Neuronal stem cell (in vitro differentiated cells): ENCODE measurements around the gene GALNTL6.
A peak's percentile ranks its signal among the peaks of the same experiment; 100 is the strongest.

Experiments used
- DNase-seq: peaks from one replicate; pipeline ENCODE4 v3.0.0-alpha.2; 2013; ENCODE audit warnings: low spot score
- H2AFZ ChIP-seq: one replicate; pipeline ENCODE4 v1.6.1; 2013; ENCODE audit warnings: mild to moderate bottlenecking, low read length, inconsistent platforms
- H2AK5ac ChIP-seq: 2 replicates; pipeline ENCODE4 v1.6.1; 2013; ENCODE audit warnings: low read depth, mild to moderate bottlenecking, inconsistent platforms, low read length, moderate library complexity, mixed read lengths
- H2BK120ac ChIP-seq: 2 replicates; pipeline ENCODE4 v1.6.1; 2013; ENCODE audit warnings: low read depth, mild to moderate bottlenecking, inconsistent platforms, low read length, moderate library complexity, mixed read lengths
- H2BK12ac ChIP-seq: one replicate; pipeline ENCODE4 v1.6.1; 2013; ENCODE audit warnings: low read length, inconsistent platforms
- H2BK15ac ChIP-seq: 2 replicates; pipeline ENCODE4 v1.6.1; 2013; ENCODE audit warnings: mild to moderate bottlenecking, low read length, inconsistent platforms, mixed read lengths
- H2BK5ac ChIP-seq: one replicate; pipeline ENCODE4 v1.6.1; 2013; ENCODE audit warnings: inconsistent platforms, mild to moderate bottlenecking, low read length, moderate library complexity
- H3K14ac ChIP-seq: one replicate; pipeline ENCODE4 v1.6.1; 2013; ENCODE audit warnings: low read length, inconsistent platforms
- H3K18ac ChIP-seq: 2 replicates; pipeline ENCODE4 v1.6.1; 2013; ENCODE audit warnings: low read length, inconsistent platforms
- H3K23ac ChIP-seq: 2 replicates; pipeline ENCODE4 v1.6.1; 2013; ENCODE audit warnings: low read depth, mild to moderate bottlenecking, mixed read lengths, low read length, inconsistent platforms; ENCODE audit not compliant: poor library complexity
- H3K27ac ChIP-seq: replicated peaks from 3 replicates; pipeline ENCODE4 v1.5.1; 2013; ENCODE audit warnings: low read length, inconsistent platforms
- H3K27me3 ChIP-seq, 3 experiments: 2 replicates each; pipeline ENCODE4 v1.6.1; 2013; ENCODE audit warnings: low read length in 3 of 3, mild to moderate bottlenecking in 2 of 3, inconsistent platforms in 1 of 3, low read depth in 1 of 3, mixed read lengths in 1 of 3, moderate library complexity in 1 of 3; ENCODE audit not compliant: control insufficient read depth in 3 of 3, insufficient read depth in 3 of 3
- H3K36me3 ChIP-seq, 2 donors: replicated peaks in 1 of 2; 2 replicates each; pipeline ENCODE4 v1.6.1; 2013; ENCODE audit warnings: low read length in 2 of 2; ENCODE audit not compliant: control insufficient read depth in 2 of 2, insufficient read depth in 2 of 2
- H3K4ac ChIP-seq: 2 replicates; pipeline ENCODE4 v1.6.1; 2013; ENCODE audit warnings: inconsistent platforms, mild to moderate bottlenecking, low read length, moderate library complexity
- H3K4me1 ChIP-seq, 2 donors: 1 replicate in 1 of 2; 2 replicates in 1 of 2; pipeline ENCODE4 v1.6.1; 2013; ENCODE audit warnings: low read length in 2 of 2, low read depth in 1 of 2; ENCODE audit not compliant: control insufficient read depth in 2 of 2, insufficient read depth in 1 of 2
- H3K4me2 ChIP-seq: one replicate; pipeline ENCODE4 v1.6.1; 2013; ENCODE audit warnings: mild to moderate bottlenecking, low read length, inconsistent platforms; ENCODE audit not compliant: insufficient read depth, poor library complexity, severe bottlenecking
- H3K4me3 ChIP-seq, 2 donors: 2 replicates each; pipeline ENCODE4 v1.5.1; 2013; ENCODE audit warnings: low read length in 2 of 2, mild to moderate bottlenecking in 2 of 2, inconsistent platforms in 1 of 2, moderate library complexity in 1 of 2
- H3K79me1 ChIP-seq: one replicate; pipeline ENCODE4 v1.6.1; 2013; ENCODE audit warnings: low read depth, mild to moderate bottlenecking, inconsistent platforms, low read length, moderate library complexity
- H3K9ac ChIP-seq: one replicate; pipeline ENCODE4 v1.6.1; 2013; ENCODE audit warnings: mild to moderate bottlenecking, low read depth, low read length, inconsistent platforms; ENCODE audit not compliant: poor library complexity
- H3K9me3 ChIP-seq, 2 donors: replicated peaks in 1 of 2; 2 replicates each; pipeline versions ENCODE3 to v1.6.1; 2013; ENCODE audit warnings: low read length in 2 of 2, mild to moderate bottlenecking in 2 of 2, inconsistent platforms in 1 of 2, low read depth in 1 of 2, mixed read lengths in 1 of 2, moderate library complexity in 1 of 2; ENCODE audit not compliant: control insufficient read depth in 2 of 2, insufficient read depth in 1 of 2
- H4K8ac ChIP-seq: one replicate; pipeline ENCODE4 v1.6.1; 2013; ENCODE audit warnings: low read depth, mild to moderate bottlenecking, inconsistent platforms, low read length, moderate library complexity
- H4K91ac ChIP-seq: one replicate; pipeline ENCODE4 v1.6.1; 2013; ENCODE audit warnings: low read length, low read depth, mild to moderate bottlenecking, inconsistent platforms; ENCODE audit not compliant: poor library complexity
- WGBS, 2 donors: extraction: QIAGEN DNeasy Blood & Tissue Kit; methylation state at CpG; one replicate each; pipeline ENCODE4 v1.1.7; 2013; ENCODE audit warnings: missing lambda C conversion rate in 2 of 2, mixed read lengths in 1 of 2; ENCODE audit not compliant: insufficient read length in 2 of 2, insufficient replicate concordance in 1 of 2; ENCODE audit errors: extremely low coverage in 2 of 2; 5-methylcytosine and 5-hydroxymethylcytosine counted together

GALNTL6 gene

GRCh38 chr4:171875291-171875690 is 62.1 kb downstream of the GALNTL6 start:
- H3K4me3 ChIP-seq, result no peak overlapping the region
- no peak for DNase-seq
- no peak overlapping the region for H2BK15ac ChIP-seq
- no peak overlapping the region for H3K23ac ChIP-seq
- no peaks in the 10 kb centered on the region for H3K36me3 ChIP-seq
- H2AK5ac ChIP-seq, result no peak overlapping the region
- H3K27me3 ChIP-seq, result no peaks in the 10 kb centered on the region
- H3K4me1 ChIP-seq, result peaks cover 0 to 1% of the 10 kb centered on the region in 2 donors
- no peak overlapping the region for H2BK12ac ChIP-seq
- H3K14ac ChIP-seq, result no peak overlapping the region
- H3K4ac ChIP-seq, result no peak overlapping the region
- H2AFZ ChIP-seq, result no peak overlapping the region
- H2BK5ac ChIP-seq, result no peak overlapping the region
- H3K9me3 ChIP-seq, result no peaks in the 10 kb centered on the region
- H4K8ac ChIP-seq, result no peak overlapping the region
- H3K4me2 ChIP-seq, result no peak overlapping the region
- no CpG with 5 or more reads among the region's 3 CpGs for WGBS, 2 donors
- no peak overlapping the region for H2BK120ac ChIP-seq
- H3K27ac ChIP-seq, result no peak overlapping the region
- H3K18ac ChIP-seq, result no peak overlapping the region
- H3K79me1 ChIP-seq, result no peaks in the 10 kb centered on the region
- H3K9ac ChIP-seq, result no peak overlapping the region
- no peak overlapping the region for H4K91ac ChIP-seq

- no peak overlapping the region for H4K91ac ChIP-seq
- no peak overlapping the region for H2BK120ac ChIP-seq
- H3K4me3 ChIP-seq, result no peak overlapping the region
- no peak overlapping the region for H3K4me2 ChIP-seq
- H2BK15ac ChIP-seq, result no peak overlapping the region
- no peaks in the 10 kb centered on the region for H3K9me3 ChIP-seq
- no peak overlapping the region for H2BK5ac ChIP-seq
- no peak for DNase-seq
- H2BK12ac ChIP-seq, result no peak overlapping the region
- H4K8ac ChIP-seq, result no peak overlapping the region
- H3K4ac ChIP-seq, result no peak overlapping the region
- no peak overlapping the region for H2AK5ac ChIP-seq
- no peak overlapping the region for H3K23ac ChIP-seq
- no peak overlapping the region for H3K14ac ChIP-seq
- H3K27me3 ChIP-seq, result no peaks in the 10 kb centered on the region
- no peak overlapping the region for H3K27ac ChIP-seq
- H3K79me1 ChIP-seq, result no peaks in the 10 kb centered on the region
- H2AFZ ChIP-seq, result no peak overlapping the region
- H3K18ac ChIP-seq, result no peak overlapping the region
- H3K4me1 ChIP-seq, result peaks cover 0 to 1% of the 10 kb centered on the region in 2 donors
- no CpG with 5 or more reads among the region's 4 CpGs for WGBS, 2 donors
- H3K9ac ChIP-seq, result no peak overlapping the region
- no peaks in the 10 kb centered on the region for H3K36me3 ChIP-seq
Measured at GRCh38 chr4:171876636-171877035, 63.4 kb downstream of the GALNTL6 start.

- Histone ChIP-seq H3K27me3 (no peaks in the 10 kb centered on the region), H3K4me2 (no peak overlapping the region), H3K9ac (no peak overlapping the region), H2BK15ac (no peak overlapping the region), H4K91ac (no peak overlapping the region), H3K79me1 (no peaks in the 10 kb centered on the region), H3K36me3 (no peaks in the 10 kb centered on the region), H3K9me3 (no peaks in the 10 kb centered on the region), H3K27ac (no peak overlapping the region), H2AFZ (peak overlapping the region; percentile 4), H4K8ac (no peak overlapping the region), H2BK120ac (no peak overlapping the region), H3K23ac (no peak overlapping the region), H3K14ac (no peak overlapping the region), H2BK12ac (no peak overlapping the region), H3K4ac (no peak overlapping the region), H3K18ac (no peak overlapping the region), H2BK5ac (no peak overlapping the region), H2AK5ac (no peak overlapping the region), H3K4me1 (peaks cover 0 to 1% of the 10 kb centered on the region in 2 donors), H3K4me3 (no peak overlapping the region)
- WGBS, 2 donors, result no CpG with 5 or more reads among the region's 3 CpGs
- DNase-seq, result no peak
Measured at GRCh38 chr4:171880136-171880535, 66.9 kb downstream of the GALNTL6 start.

- Histone ChIP-seq H3K4me1 (peaks cover 0 to 2% of the 10 kb centered on the region in 2 donors), H2BK15ac (no peak overlapping the region), H3K27ac (no peak overlapping the region), H2AFZ (no peak overlapping the region), H4K8ac (no peak overlapping the region), H3K9me3 (no peaks in the 10 kb centered on the region), H3K27me3 (no peaks in the 10 kb centered on the region), H2BK12ac (no peak overlapping the region), H3K23ac (no peak overlapping the region), H2BK120ac (no peak overlapping the region), H2BK5ac (no peak overlapping the region), H4K91ac (no peak overlapping the region), H3K4me3 (no peak overlapping the region), H3K36me3 (no peaks in the 10 kb centered on the region), H3K18ac (no peak overlapping the region), H3K14ac (no peak overlapping the region), H3K4ac (no peak overlapping the region), H3K4me2 (no peak overlapping the region), H3K79me1 (no peaks in the 10 kb centered on the region), H3K9ac (no peak overlapping the region), H2AK5ac (no peak overlapping the region)
- DNase-seq, result no peak
- no CpG with 5 or more reads among the region's 3 CpGs for WGBS, 2 donors
Measured at GRCh38 chr4:171889681-171890080, 76.5 kb downstream of the GALNTL6 start.
